Type B pancreatic cell (in vitro differentiated cells): Measurements from ENCODE around the gene EVA1C. TPM values are rescaled to one million over a fixed set of nuclear protein-coding genes. Genes with fewer than 3 reads are reported as not detected.

Experiments used
- DNase-seq: peaks from one replicate; pipeline ENCODE4 v3.0.0; 2021; ENCODE audit warnings: mixed read lengths; ENCODE audit not compliant: unreplicated experiment; ENCODE audit errors: extremely low spot score
- H3K27ac Mint-ChIP-seq: 2 replicates; pipeline ENCODE4 v1.8.0; 2021; ENCODE audit warnings: mild to moderate bottlenecking, mixed read lengths
- H3K27me3 Mint-ChIP-seq: 2 replicates; pipeline ENCODE4 v1.8.0; 2021; ENCODE audit warnings: mixed read lengths
- H3K36me3 Mint-ChIP-seq: 2 replicates; pipeline ENCODE4 v1.8.0; 2021; ENCODE audit warnings: mixed read lengths
- H3K4me1 Mint-ChIP-seq: one replicate; pipeline ENCODE4 v1.8.0; 2021; ENCODE audit warnings: mixed read lengths; ENCODE audit not compliant: unreplicated experiment
- H3K4me3 Mint-ChIP-seq: 2 replicates; pipeline ENCODE4 v1.8.0; 2021; ENCODE audit warnings: mild to moderate bottlenecking, mixed read lengths
- H3K9me3 Mint-ChIP-seq: 2 replicates; pipeline ENCODE4 v1.8.0; 2021; ENCODE audit warnings: mixed read lengths
- CTCF ChIP-seq: fragments of 200-600 bp; sonication (generic); conservative IDR thresholded peaks from 2 replicates; pipeline ENCODE4 v1.5.0; 2021; ENCODE audit warnings: antibody characterized with exemption, mild to moderate bottlenecking
- total RNA-seq: library from RNA; stranded (reverse); gene quantifications from 2 replicates; pipeline ENCODE4 v1.2.1, GENCODE V29; 2021; ENCODE audit warnings: low replicate concordance

Gene EVA1C
- total RNA-seq, 1 donor from 2014 or later = 0.63 TPM

DNA sequence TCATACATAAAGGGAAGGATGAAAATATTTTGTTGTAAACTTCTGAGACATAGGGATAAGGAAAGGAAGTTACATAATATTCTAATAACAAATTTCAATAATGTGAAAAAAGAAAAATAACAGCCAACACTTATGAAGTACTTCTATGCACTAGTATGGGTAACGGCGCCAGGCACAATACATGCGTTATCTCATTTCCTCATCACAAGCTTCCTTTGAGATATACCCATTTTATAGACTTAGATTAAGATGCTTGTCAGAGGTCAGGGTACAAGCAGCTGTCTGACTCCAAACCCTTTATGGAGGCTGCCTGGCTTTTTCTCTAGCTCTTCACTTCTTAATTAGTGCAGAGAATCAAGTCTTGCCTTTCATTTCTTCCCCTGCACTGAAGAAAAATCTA is 131.5 kb downstream of the EVA1C start:
- Mint-ChIP-seq H3K27me3 (no peaks in the 10 kb centered on the region), H3K9me3 (no peaks in the 10 kb centered on the region), H3K4me1 (no peaks in the 10 kb centered on the region), H3K4me3 (no peak overlapping the region), H3K27ac (no peak overlapping the region), H3K36me3 (no peaks in the 10 kb centered on the region)
- no peak for TF ChIP-seq CTCF
- no peak for DNase-seq

DNA sequence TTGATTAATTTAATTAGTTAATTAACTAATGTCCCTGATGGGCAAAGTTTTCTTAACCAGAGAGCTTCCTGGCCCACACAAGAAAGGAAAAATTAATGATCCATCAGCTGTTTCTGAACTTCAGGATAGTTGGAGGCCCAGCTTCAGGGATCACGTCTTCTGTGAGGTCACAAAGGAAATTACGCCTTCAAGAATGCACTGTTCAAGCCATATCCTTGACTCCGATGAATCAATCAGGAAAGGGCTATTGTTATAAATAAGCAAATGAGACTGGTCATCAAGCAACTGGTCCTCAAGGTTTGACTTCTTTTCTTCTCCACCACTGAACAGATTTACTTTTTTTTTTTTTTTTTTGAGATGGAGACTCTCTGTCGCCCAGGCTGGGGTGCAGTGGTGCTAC is 132.2 kb downstream of the EVA1C start:
- Mint-ChIP-seq H3K9me3 (no peaks in the 10 kb centered on the region), H3K27me3 (no peaks in the 10 kb centered on the region), H3K27ac (no peak overlapping the region), H3K36me3 (no peaks in the 10 kb centered on the region), H3K4me3 (no peak overlapping the region), H3K4me1 (no peaks in the 10 kb centered on the region)
- no peak for DNase-seq
- no peak for TF ChIP-seq CTCF

GRCh38 chr21:32545948-32546441 is 133.5 kb downstream of the EVA1C start:
- no peak overlapping the region for H3K4me3 Mint-ChIP-seq
- no peak for DNase-seq
- H3K27me3 Mint-ChIP-seq = peaks cover 1% of the 10 kb centered on the region
- H3K4me1 Mint-ChIP-seq = no peaks in the 10 kb centered on the region
- no peaks in the 10 kb centered on the region for H3K9me3 Mint-ChIP-seq
- H3K27ac Mint-ChIP-seq = no peak overlapping the region
- H3K36me3 Mint-ChIP-seq = no peaks in the 10 kb centered on the region
- TF ChIP-seq CTCF = no peak

DNA sequence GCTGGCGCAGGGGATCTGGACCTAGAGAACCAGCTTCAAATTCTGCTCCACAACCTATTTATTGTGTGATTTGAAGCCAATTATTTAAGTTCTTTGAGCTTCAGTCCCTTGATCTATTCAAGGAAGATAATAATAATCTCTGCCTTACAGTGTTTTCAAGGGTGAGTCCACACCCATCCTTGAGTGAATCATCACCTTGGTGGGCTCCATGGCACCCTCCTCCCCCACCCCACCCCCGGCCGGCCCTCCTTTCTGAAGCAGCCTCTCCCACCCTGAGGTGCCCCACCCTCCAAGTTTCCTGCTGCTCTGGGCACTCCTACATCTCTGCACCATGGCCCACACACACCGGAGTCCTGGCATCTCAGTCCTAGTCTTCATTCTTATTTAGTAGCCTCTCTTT is 134.5 kb downstream of the EVA1C start:
- no peak for DNase-seq
- H3K4me1 Mint-ChIP-seq = no peaks in the 10 kb centered on the region
- H3K27ac Mint-ChIP-seq = no peak overlapping the region
- H3K9me3 Mint-ChIP-seq = no peaks in the 10 kb centered on the region
- peaks cover 5% of the 10 kb centered on the region for H3K27me3 Mint-ChIP-seq
- TF ChIP-seq CTCF = no peak
- H3K4me3 Mint-ChIP-seq = no peak overlapping the region
- no peaks in the 10 kb centered on the region for H3K36me3 Mint-ChIP-seq

DNA sequence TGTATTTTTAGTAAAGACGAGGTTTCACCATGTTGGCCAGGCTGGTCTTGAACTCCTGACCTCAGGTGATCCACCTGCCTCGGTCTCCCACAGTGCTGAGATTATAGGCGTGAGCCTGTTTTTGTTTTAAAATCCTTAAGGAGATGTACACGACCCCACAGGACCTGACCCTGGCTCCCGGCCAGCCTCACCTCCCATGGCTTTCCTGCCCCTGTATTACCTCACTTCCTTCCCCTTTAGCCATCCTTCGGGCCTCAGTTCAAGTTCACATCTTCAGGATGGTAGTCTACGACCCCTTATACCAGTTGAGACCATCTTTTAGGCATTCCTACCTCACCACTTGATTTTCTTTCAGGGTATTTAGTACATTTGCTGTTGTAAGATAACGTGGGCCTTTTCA is 136.5 kb downstream of the EVA1C start:
- no peak overlapping the region for H3K4me3 Mint-ChIP-seq
- DNase-seq = no peak
- H3K9me3 Mint-ChIP-seq = no peaks in the 10 kb centered on the region
- H3K27me3 Mint-ChIP-seq = peaks cover 5% of the 10 kb centered on the region
- H3K4me1 Mint-ChIP-seq = no peaks in the 10 kb centered on the region
- H3K27ac Mint-ChIP-seq = no peak overlapping the region
- no peak for TF ChIP-seq CTCF
- H3K36me3 Mint-ChIP-seq = no peaks in the 10 kb centered on the region

GRCh38 chr21:32549440-32549839 is 136.9 kb downstream of the EVA1C start:
- DNase-seq = no peak
- Mint-ChIP-seq H3K27ac (no peak overlapping the region), H3K36me3 (no peaks in the 10 kb centered on the region), H3K27me3 (peaks cover 5% of the 10 kb centered on the region), H3K9me3 (no peaks in the 10 kb centered on the region), H3K4me1 (no peaks in the 10 kb centered on the region), H3K4me3 (no peak overlapping the region)
- no peak for TF ChIP-seq CTCF
